HepG2 (cell line): ENCODE measurements around the gene CYP2C19. TPM values are rescaled to one million over a fixed set of nuclear protein-coding genes. Genes with fewer than 3 reads are reported as not detected.

Experiments
- ATAC-seq: fragments of 200-7000 bp; cut with Tn5 transposase; 3 replicates; pipeline ENCODE4 v1.9.1; 2020; ENCODE audit warnings: mild to moderate bottlenecking, moderate library complexity
- BruUV-seq: library from RNA; stranded (reverse); fragments of 400-500 nt; replicated peaks from 2 replicates; lab custom pipeline; 2021; lab: Mats Ljungman, UMichigan
- CTCF ChIA-PET: fragments of 300-600 bp; formaldehyde crosslinking; extraction: SDS; loops from one replicate; lab custom pipeline; 2021; ENCODE audit warnings: low total read pairs, inconsistent platforms, low intra/inter-chr PET ratio; lab: Yijun Ruan, JAX
- POLR2A ChIA-PET: fragments of 350-600 bp; sonication (Branson Sonifier 250); formaldehyde crosslinking; loops from one replicate; lab custom pipeline; 2020; ENCODE audit warnings: antibody characterized with exemption, inconsistent platforms; lab: Yijun Ruan, JAX
- DNase-seq: peaks from one replicate; pipeline ENCODE4 v3.0.0-alpha.2; 2015; ENCODE audit warnings: low spot score
- FAIRE-seq: peaks from 3 replicates; lab custom pipeline; 2011; peaks lifted over from hg19 to GRCh38; lab: Jason Lieb, UNC
- H2AFZ ChIP-seq: one replicate; pipeline ENCODE4 v1.6.1; 2011; ENCODE audit warnings: low read length, inconsistent platforms
- H3K27ac ChIP-seq: fragments of 300-600 bp; 3 replicates; pipeline ENCODE4 v1.8.0; 2011; ENCODE audit warnings: mixed run types, mild to moderate bottlenecking, mixed read lengths, low read length, inconsistent platforms; ENCODE audit not compliant: insufficient read depth; ENCODE audit errors: extremely low read length
- H3K27me3 ChIP-seq, 2 experiments: fragments of 200-600 bp in 1 of 2; 2 replicates in 1 of 2; 3 replicates in 1 of 2; pipeline versions ENCODE4 v1.6.0 to v1.8.0; 2011; ENCODE audit warnings: low read length in 2 of 2, mild to moderate bottlenecking in 2 of 2, moderate library complexity in 2 of 2, inconsistent platforms in 1 of 2; ENCODE audit not compliant: insufficient read depth in 2 of 2, control insufficient read depth in 1 of 2
- H3K36me3 ChIP-seq, 2 experiments: fragments of 200-600 bp in 1 of 2; replicated peaks in 1 of 2; 2 replicates in 1 of 2; 3 replicates in 1 of 2; pipeline versions ENCODE4 v1.5.1 to v1.8.0; 2011; ENCODE audit warnings: low read length in 2 of 2, inconsistent platforms in 1 of 2; ENCODE audit not compliant: insufficient read depth in 2 of 2, control insufficient read depth in 1 of 2
- H3K4me1 ChIP-seq: 2 replicates; pipeline ENCODE4 v1.5.1; 2012; ENCODE audit warnings: low read length, inconsistent platforms; ENCODE audit not compliant: insufficient read depth
- H3K4me2 ChIP-seq: 2 replicates; pipeline ENCODE4 v1.6.0; 2011; ENCODE audit warnings: low read depth, low read length, inconsistent platforms
- H3K4me3 ChIP-seq, 3 experiments: fragments of 200-600 bp in 1 of 3; sonication (generic), shearing (Covaris generic) in 1 of 3; replicated peaks in 1 of 3; 2 replicates each; pipeline ENCODE4 v1.5.1; 2011 to 2016; ENCODE audit warnings: low read length in 3 of 3, inconsistent platforms in 2 of 3, low read depth in 2 of 3, mild to moderate bottlenecking in 2 of 3, control low read depth in 1 of 3, mixed read lengths in 1 of 3; ENCODE audit not compliant: insufficient read depth in 1 of 3
- H3K79me2 ChIP-seq: one replicate; pipeline ENCODE4 v1.6.1; 2011; ENCODE audit warnings: low read length, inconsistent platforms; ENCODE audit not compliant: insufficient read depth
- H3K9ac ChIP-seq: 2 replicates; pipeline ENCODE4 v1.6.0; 2011; ENCODE audit warnings: mild to moderate bottlenecking, low read depth, low read length, inconsistent platforms; ENCODE audit not compliant: insufficient read depth
- H3K9me3 ChIP-seq: 2 replicates; pipeline ENCODE4 v1.5.1; 2012; ENCODE audit warnings: mild to moderate bottlenecking, low read length
- H4K20me1 ChIP-seq: 2 replicates; pipeline ENCODE4 v1.6.0; 2011; ENCODE audit warnings: inconsistent platforms, mild to moderate bottlenecking, low read length, moderate library complexity; ENCODE audit not compliant: insufficient read depth
- CSRNP2 ChIP-seq: sonication (generic); formaldehyde crosslinking; conservative IDR thresholded peaks from 2 replicates; pipeline ENCODE4 v1.8.0; 2022; ENCODE audit warnings: low read depth, missing genetic modification reagents
- FOXA1 ChIP-seq, 2 experiments: fragments of 450-650 bp in 1 of 2; sonication (generic) in 1 of 2; formaldehyde crosslinking in 1 of 2; IDR thresholded peaks; 2 replicates each; pipeline versions ENCODE4 v1.4.0 to v1.6.1; 2016 to 2020; ENCODE audit warnings: missing genetic modification reagents in 1 of 2
- FOXA3 ChIP-seq: IDR thresholded peaks from 2 replicates; pipeline ENCODE4 v1.6.1; 2016; ENCODE audit warnings: missing genetic modification reagents, missing compliant biosample characterization
- HDAC6 ChIP-seq: fragments of 200-600 bp; sonication (generic); IDR thresholded peaks from 2 replicates; pipeline ENCODE4 v1.7.0; 2017; ENCODE audit warnings: mild to moderate bottlenecking, antibody characterized with exemption, low read length, low read depth
- JUND ChIP-seq: sonication (generic); formaldehyde crosslinking; IDR thresholded peaks from 2 replicates; pipeline ENCODE4 v1.8.0; 2022; ENCODE audit warnings: mild to moderate bottlenecking, missing genetic modification reagents
- KLF6 ChIP-seq: IDR thresholded peaks from 2 replicates; pipeline ENCODE4 v1.8.0; 2016; ENCODE audit warnings: missing biosample characterization, missing genetic modification reagents
- NFYB ChIP-seq: sonication (generic); formaldehyde crosslinking; IDR thresholded peaks from 2 replicates; pipeline ENCODE4 v1.4.0; 2020; ENCODE audit warnings: missing genetic modification reagents
- RAD21 ChIP-seq: fragments of 450-650 bp; formaldehyde crosslinking; IDR thresholded peaks from 2 replicates; pipeline ENCODE4 v1.5.0; 2020; ENCODE audit warnings: mild to moderate bottlenecking
- SAFB2 ChIP-seq: sonication (generic); formaldehyde crosslinking; IDR thresholded peaks from 2 replicates; pipeline ENCODE4 v1.5.1; 2020; ENCODE audit warnings: missing genetic modification reagents, low read depth, mild to moderate bottlenecking, borderline replicate concordance
- SNAPC2 ChIP-seq: sonication (generic); formaldehyde crosslinking; IDR thresholded peaks from 2 replicates; pipeline ENCODE4 v1.8.1; 2022; ENCODE audit warnings: mild to moderate bottlenecking, missing genetic modification reagents
- TAF15 ChIP-seq: fragments of 200-400 bp; formaldehyde crosslinking; IDR thresholded peaks from one replicate; pipeline ENCODE4 v1.6.1; 2018; ENCODE audit warnings: mild to moderate bottlenecking, low read depth, low read length; ENCODE audit not compliant: poor library complexity, severe bottlenecking
- TOPORS ChIP-seq: sonication (generic); formaldehyde crosslinking; IDR thresholded peaks from 2 replicates; pipeline ENCODE4 v1.8.0; 2023; ENCODE audit warnings: mild to moderate bottlenecking, missing genetic modification reagents
- ZNF512 ChIP-seq: sonication (generic); formaldehyde crosslinking; IDR thresholded peaks from 2 replicates; pipeline ENCODE4 v1.4.0; 2020; ENCODE audit warnings: mild to moderate bottlenecking, missing genetic modification reagents
- ZNF562 ChIP-seq: sonication (generic); formaldehyde crosslinking; IDR thresholded peaks from 2 replicates; pipeline ENCODE4 v1.8.0; 2022; ENCODE audit warnings: missing genetic modification reagents, borderline replicate concordance
- ZSCAN22 ChIP-seq: sonication (generic); formaldehyde crosslinking; IDR thresholded peaks from 2 replicates; pipeline ENCODE4 v1.4.0; 2020; ENCODE audit warnings: mild to moderate bottlenecking, missing genetic modification reagents
- WGBS: methylation state at CpG from one replicate; pipeline ENCODE4 v1.1.6; 2017; ENCODE audit warnings: low lambda C conversion rate; 5-methylcytosine and 5-hydroxymethylcytosine counted together
- in situ Hi-C: cut with HindIII; loops from 2 replicates; pipeline ENCODE4 v1.10.0; 2017; ENCODE audit warnings: low pct_unique_long_range_greater_than_20kb; ENCODE audit not compliant: extremely low pct_ligation_motif_present
- intact Hi-C: fragments of 100-400 bp; cut with micrococcal nuclease; formaldehyde crosslinking; loops from one replicate; pipeline ENCODE4 v1.10.0; 2022; ENCODE audit not compliant: unreplicated experiment
- polyA plus RNA-seq, 8 experiments: library from polyadenylated mRNA; depleted of rRNA in 3 of 8; stranded (reverse) in 7 of 8; unstranded in 1 of 8; fragments of >200 nt; fragmentation: Illumina TruSeq in 4 of 8; extraction: Trizol in 4 of 8; gene quantifications; 2 replicates each; pipeline versions ENCODE4 v1.2.1 to v1.2.3, GENCODE V29; 2011 to 2016; ENCODE audit warnings: low read depth in 4 of 8, missing spikeins in 1 of 8, mixed read lengths in 1 of 8; ENCODE audit not compliant: insufficient read depth in 1 of 8
- total RNA-seq, 5 experiments: library from RNA; depleted of rRNA; stranded (reverse); fragments of >200 nt; fragmentation: Illumina TruSeq; extraction: Trizol; gene quantifications; 2 replicates each; pipeline ENCODE4 v1.2.3, GENCODE V29; 2016; ENCODE audit warnings: low read depth in 1 of 5

The CYP2C19 gene
- total and polyA plus RNA-seq, 2 of the 13 experiments (the other 11 are each of a cell fraction or from before 2014, with no cell fraction given): not detected

GRCh38 chr10:94777886-94778458, 15.5 kb downstream of the CYP2C19 start:
- H3K4me3 ChIP-seq: no peak overlapping the region
- WGBS: 0% methylated on average over 5 of the region's 5 CpGs
- no peaks in the 10 kb centered on the region for H3K9me3 ChIP-seq
- TF ChIP-seq FOXA1 (IDR thresholded peaks at IDR 0.05) (no peak), FOXA1 (CRISPR knock-in tag; IDR thresholded peaks at IDR 0.05) (peak; percentile 33; the same call in 1 of the 2 replicates), FOXA3 (CRISPR knock-in tag) (0 out of 2 replicates have a peak, but pooled peaks have one; percentile 18), TOPORS (CRISPR knock-in tag) (no peak)
- ATAC-seq: peak; percentile 64
- H3K9ac ChIP-seq: no peak overlapping the region
- peaks cover 8% of the 10 kb centered on the region; the same call in 1 of the 2 replicates for H3K4me1 ChIP-seq
- H3K27ac ChIP-seq: no peak overlapping the region
- H3K27me3 ChIP-seq: no peaks in the 10 kb centered on the region
- H4K20me1 ChIP-seq: no peaks in the 10 kb centered on the region
- ChIA-PET CTCF (no interaction called here), POLR2A (no interaction called here)
- no peaks in the 10 kb centered on the region for H3K36me3 ChIP-seq
- intact Hi-C loops (no loop called here), in situ Hi-C loops (no loop called here)
- no peak for FAIRE-seq
- peak; percentile 10 for DNase-seq
- no peaks in the 10 kb centered on the region for H3K79me2 ChIP-seq
- BruUV-seq: no TSS peak
- no peak overlapping the region for H3K4me2 ChIP-seq
- no peak overlapping the region for H2AFZ ChIP-seq

- 10% methylated on average over 1 of the region's 1 CpG for WGBS
- DNase-seq: no peak
- Histone ChIP-seq H3K4me1 (peaks cover 8% of the 10 kb centered on the region; the same call in 1 of the 2 replicates), H3K4me3 (no peak overlapping the region), H3K79me2 (no peaks in the 10 kb centered on the region), H3K36me3 (no peaks in the 10 kb centered on the region), H3K27me3 (no peaks in the 10 kb centered on the region), H3K9ac (no peak overlapping the region), H3K9me3 (no peaks in the 10 kb centered on the region), H3K4me2 (no peak overlapping the region), H3K27ac (no peak overlapping the region), H4K20me1 (no peaks in the 10 kb centered on the region), H2AFZ (no peak overlapping the region)
- intact Hi-C loops (no loop called here), in situ Hi-C loops (no loop called here)
- no TSS peak for BruUV-seq
- no peak for ATAC-seq
- CTCF ChIA-PET: no interaction called here
- FAIRE-seq: no peak
- POLR2A ChIA-PET: no interaction called here
- TF ChIP-seq KLF6 (no peak), NFYB (no peak), ZNF562 (CRISPR knock-in tag) (no peak), ZSCAN22 (no peak), ZNF512 (no peak), HDAC6 (no peak), SAFB2 (CRISPR knock-in tag) (no peak), RAD21 (CRISPR knock-in tag) (no peak), CSRNP2 (CRISPR knock-in tag) (no peak), TAF15 (no peak), SNAPC2 (CRISPR knock-in tag) (no peak), JUND (CRISPR knock-in tag) (no peak)
These were observed 18.4 kb downstream of the CYP2C19 start for GRCh38 chr10:94780844-94781243.
